Brain microvascular endothelial cell (primary cell): Measurements from ENCODE around the gene MYDGF.
"Not testable (repeated sequence)": the region's sequence is repeated elsewhere in the genome, so short reads cannot be mapped to it uniquely, and the experiment has no call there.

ENCODE experiments used
- DNase-seq: peaks from one replicate; pipeline ENCODE4 v3.0.0-alpha.2; 2020
- H3K27ac ChIP-seq: fragments of 250-450 bp; sonication (Bioruptor Pico); 2 replicates; pipeline ENCODE4 v1.5.1; 2020; ENCODE audit warnings: mild to moderate bottlenecking, moderate library complexity
- H3K27me3 ChIP-seq: fragments of 250-450 bp; sonication (Bioruptor Pico); replicated peaks from 2 replicates; pipeline ENCODE4 v1.5.1; 2020; ENCODE audit warnings: mild to moderate bottlenecking
- H3K36me3 ChIP-seq: fragments of 250-450 bp; sonication (Bioruptor Pico); replicated peaks from 2 replicates; pipeline ENCODE4 v1.5.1; 2020; ENCODE audit warnings: mild to moderate bottlenecking
- H3K4me3 ChIP-seq: 2 replicates; pipeline ENCODE4 v1.5.1; 2011; ENCODE audit warnings: low read depth, mild to moderate bottlenecking, control low read depth, low read length, moderate library complexity
- in situ Hi-C: cut with HindIII; loops from 2 replicates; pipeline ENCODE4 v1.10.0; 2017; ENCODE audit warnings: low sequenced_read_pairs, low pct_ligation_motif_present
- TF ChIP-seq, protein P1 (sequence below): IDR thresholded peaks from 2 replicates; pipeline ENCODE4 v1.5.1; 2011; ENCODE audit warnings: low read depth, mild to moderate bottlenecking, moderate library complexity, low read length, control low read depth, inconsistent platforms; ENCODE audit errors: missing control alignments

Gene MYDGF

DNA sequence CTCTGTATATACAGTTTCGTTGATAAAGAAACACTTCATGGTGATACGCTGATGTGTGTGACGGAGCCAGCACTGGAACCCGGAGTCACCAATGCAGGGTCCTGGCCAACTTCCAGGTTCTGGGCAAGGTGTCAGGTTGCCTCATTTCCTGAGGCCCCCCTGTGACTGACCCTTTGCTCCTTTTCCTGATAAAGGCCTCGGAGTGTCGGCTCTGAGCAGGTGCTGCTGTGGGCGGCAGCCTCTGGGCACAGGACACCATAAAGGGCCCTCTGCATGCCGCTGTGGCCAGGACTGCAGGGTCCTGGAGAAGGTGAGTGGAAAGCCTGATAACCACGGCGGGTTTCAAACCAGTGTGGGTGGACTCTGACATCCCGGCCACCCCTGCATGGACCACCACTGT lies 17.3 kb upstream of the MYDGF start:
- Histone ChIP-seq H3K27ac (no peak overlapping the region), H3K27me3 (no peaks in the 10 kb centered on the region), H3K4me3 (no peak overlapping the region), H3K36me3 (peaks cover 86% of the 10 kb centered on the region)
- no peak for DNase-seq
- in situ Hi-C loops: no loop called here
- TF ChIP-seq, protein P1, sequence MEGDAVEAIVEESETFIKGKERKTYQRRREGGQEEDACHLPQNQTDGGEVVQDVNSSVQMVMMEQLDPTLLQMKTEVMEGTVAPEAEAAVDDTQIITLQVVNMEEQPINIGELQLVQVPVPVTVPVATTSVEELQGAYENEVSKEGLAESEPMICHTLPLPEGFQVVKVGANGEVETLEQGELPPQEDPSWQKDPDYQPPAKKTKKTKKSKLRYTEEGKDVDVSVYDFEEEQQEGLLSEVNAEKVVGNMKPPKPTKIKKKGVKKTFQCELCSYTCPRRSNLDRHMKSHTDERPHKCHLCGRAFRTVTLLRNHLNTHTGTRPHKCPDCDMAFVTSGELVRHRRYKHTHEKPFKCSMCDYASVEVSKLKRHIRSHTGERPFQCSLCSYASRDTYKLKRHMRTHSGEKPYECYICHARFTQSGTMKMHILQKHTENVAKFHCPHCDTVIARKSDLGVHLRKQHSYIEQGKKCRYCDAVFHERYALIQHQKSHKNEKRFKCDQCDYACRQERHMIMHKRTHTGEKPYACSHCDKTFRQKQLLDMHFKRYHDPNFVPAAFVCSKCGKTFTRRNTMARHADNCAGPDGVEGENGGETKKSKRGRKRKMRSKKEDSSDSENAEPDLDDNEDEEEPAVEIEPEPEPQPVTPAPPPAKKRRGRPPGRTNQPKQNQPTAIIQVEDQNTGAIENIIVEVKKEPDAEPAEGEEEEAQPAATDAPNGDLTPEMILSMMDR: no peak

DNA sequence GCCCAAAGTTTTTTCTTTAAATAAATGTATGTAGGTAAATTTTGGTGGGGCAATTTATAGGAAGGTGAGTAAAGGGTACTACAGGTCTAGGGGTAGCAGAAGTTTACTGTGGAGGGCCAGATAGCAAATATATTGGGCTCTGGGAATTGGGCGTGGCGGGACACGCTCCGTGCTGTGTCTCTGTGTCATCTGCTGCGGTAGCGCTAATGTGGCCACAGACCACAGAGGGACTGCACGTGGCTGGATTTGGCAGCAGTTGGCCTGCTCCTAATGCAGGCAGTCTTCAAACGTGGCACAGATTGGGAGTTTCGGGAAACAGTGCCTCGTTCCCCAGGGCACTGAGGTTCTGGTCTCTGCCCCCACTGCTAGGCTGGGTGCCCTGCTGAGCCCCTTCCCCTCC lies 16.6 kb upstream of the MYDGF start:
- Histone ChIP-seq H3K27ac (no peak overlapping the region), H3K27me3 (no peaks in the 10 kb centered on the region), H3K36me3 (peaks cover 84% of the 10 kb centered on the region), H3K4me3 (no peak overlapping the region)
- TF ChIP-seq, protein P1: no peak
- in situ Hi-C loops: no loop called here
- DNase-seq: no peak

DNA sequence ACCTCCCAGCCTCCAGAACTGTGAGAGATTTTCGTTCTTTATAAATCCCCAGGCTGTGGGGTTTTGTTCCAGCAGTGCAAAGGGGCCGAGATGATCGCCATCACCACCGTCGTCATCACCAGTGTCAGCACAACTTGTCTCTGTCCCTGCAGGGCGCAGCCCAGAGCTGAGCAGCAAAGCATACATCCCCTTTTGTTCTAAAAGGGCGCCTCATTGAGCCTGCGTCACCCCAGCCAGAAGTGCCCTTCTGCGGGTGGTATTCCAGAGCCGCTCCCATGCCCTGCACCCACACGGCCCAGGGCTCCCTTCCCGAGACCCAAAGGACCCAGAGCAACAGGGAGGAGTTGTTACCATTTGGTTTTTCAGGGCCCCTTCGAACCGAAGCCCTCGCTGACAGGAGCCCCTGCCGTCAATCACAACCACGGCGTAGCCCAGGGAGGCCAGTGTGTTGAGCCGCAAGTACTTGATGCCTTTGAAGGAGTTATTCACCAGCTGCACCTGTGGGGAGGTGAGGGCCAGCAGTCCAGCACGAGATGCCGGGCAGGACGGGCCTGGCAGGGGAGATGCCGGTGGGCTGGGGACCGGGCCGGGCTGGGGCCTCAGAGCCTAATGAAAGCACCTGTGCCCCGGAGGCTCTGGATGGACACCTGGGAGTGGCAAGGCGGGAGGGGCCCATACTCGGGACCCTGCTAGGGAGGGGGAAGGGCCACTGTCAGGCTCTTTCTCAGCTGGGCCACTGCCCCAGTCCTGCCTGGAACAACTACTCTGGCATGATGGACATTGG lies 14.4 kb upstream of the MYDGF start:
- peaks cover 80% of the 10 kb centered on the region for H3K36me3 ChIP-seq
- TF ChIP-seq, protein P1: no peak
- no peak overlapping the region for H3K4me3 ChIP-seq
- in situ Hi-C loops: no loop called here
- no peak for DNase-seq
- H3K27me3 ChIP-seq: no peaks in the 10 kb centered on the region
- no peak overlapping the region for H3K27ac ChIP-seq

DNA sequence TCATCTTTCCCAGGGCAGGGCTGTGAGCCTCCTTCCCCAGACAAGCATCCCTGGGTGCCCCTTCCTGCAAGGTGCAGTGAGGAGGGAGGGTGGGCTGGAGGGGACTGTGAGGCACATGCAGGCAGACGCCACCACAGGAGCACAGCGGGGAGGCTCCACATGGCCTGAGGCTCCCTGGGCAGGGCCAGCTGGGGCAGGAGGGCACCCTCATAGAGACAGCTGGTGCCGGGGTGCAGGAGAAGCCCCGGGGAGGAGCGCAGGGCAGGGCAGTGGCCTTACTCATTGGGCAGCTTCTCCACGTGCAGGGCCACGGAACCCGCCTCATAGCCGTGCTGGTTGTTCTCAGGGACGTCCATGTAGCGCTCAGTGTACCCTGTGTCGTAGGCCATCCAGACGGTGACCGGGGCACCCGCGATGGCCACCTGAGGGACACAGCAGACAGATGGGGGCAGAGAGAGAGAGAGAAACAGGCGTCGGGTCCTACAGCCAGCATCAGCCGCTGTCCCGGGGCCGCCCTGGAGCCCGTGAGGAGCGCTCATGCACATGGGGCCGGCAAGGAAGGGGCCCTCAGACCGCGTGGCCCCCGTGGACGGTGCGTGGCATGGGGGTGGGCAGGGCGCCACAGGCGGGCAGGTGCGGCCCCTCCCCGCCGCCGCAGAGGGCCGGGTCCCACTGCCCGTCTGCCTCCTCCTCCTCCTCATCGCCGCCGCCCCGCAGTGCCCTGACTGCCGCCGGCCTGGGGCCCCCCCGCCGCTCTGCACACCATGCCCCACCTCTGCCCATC lies 12.5 kb upstream of the MYDGF start:
- DNase-seq: no peak
- H3K36me3 ChIP-seq: peaks cover 77% of the 10 kb centered on the region
- H3K27ac ChIP-seq: no peak overlapping the region
- TF ChIP-seq, protein P1: no peak
- in situ Hi-C loops: no loop called here
- H3K4me3 ChIP-seq: no peak overlapping the region
- H3K27me3 ChIP-seq: no peaks in the 10 kb centered on the region

DNA sequence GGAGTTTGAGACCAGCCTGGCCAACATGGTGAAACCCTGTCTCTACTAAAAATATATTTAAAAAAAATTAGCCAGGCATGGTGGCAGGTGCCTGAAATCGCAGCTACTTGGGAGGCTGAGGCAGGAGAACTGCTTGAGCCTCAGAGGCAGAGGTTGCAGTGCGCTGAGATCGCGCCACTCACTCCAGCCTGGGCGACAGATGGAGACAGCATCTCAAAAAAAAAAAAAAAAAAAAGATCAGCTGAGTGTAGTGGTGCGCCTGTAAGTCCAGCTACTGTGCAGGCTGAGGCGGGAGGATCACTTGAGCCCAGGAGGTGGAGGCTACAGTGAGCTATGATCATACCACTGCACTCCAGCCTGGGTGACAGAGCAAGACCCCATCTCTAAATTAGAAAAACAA lies 9.9 kb upstream of the MYDGF start:
- H3K36me3 ChIP-seq: peaks cover 78% of the 10 kb centered on the region
- in situ Hi-C loops, DNase-seq, H3K4me3 ChIP-seq, H3K27me3 ChIP-seq, H3K27ac ChIP-seq: not testable (repeated sequence)
